Tibial nerve (tissue), 3 donors: ENCODE results near the gene CIT.

Experiments used
- POLR2A ChIP-seq, 2 donors: fragments of 450-650 bp; IDR thresholded peaks; one replicate each; pipeline ENCODE4 v1.6.1; 2017; ENCODE audit warnings: antibody characterized with exemption in 2 of 2, mild to moderate bottlenecking in 2 of 2, moderate library complexity in 2 of 2
- TF ChIP-seq, protein P1 (sequence below), 5 experiments: fragments of 200-600 bp in 3 of 5; fragments of 450-650 bp in 2 of 5; sonication (generic) in 3 of 5; IDR thresholded peaks; one replicate each; pipeline ENCODE4 v1.5.1; 2016 to 2019; ENCODE audit warnings: antibody characterized with exemption in 5 of 5, mild to moderate bottlenecking in 3 of 5, moderate library complexity in 2 of 5

GRCh38 chr12:119807380-119807779 is 69.7 kb downstream of the CIT start:
- TF ChIP-seq, protein P1, sequence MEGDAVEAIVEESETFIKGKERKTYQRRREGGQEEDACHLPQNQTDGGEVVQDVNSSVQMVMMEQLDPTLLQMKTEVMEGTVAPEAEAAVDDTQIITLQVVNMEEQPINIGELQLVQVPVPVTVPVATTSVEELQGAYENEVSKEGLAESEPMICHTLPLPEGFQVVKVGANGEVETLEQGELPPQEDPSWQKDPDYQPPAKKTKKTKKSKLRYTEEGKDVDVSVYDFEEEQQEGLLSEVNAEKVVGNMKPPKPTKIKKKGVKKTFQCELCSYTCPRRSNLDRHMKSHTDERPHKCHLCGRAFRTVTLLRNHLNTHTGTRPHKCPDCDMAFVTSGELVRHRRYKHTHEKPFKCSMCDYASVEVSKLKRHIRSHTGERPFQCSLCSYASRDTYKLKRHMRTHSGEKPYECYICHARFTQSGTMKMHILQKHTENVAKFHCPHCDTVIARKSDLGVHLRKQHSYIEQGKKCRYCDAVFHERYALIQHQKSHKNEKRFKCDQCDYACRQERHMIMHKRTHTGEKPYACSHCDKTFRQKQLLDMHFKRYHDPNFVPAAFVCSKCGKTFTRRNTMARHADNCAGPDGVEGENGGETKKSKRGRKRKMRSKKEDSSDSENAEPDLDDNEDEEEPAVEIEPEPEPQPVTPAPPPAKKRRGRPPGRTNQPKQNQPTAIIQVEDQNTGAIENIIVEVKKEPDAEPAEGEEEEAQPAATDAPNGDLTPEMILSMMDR (IDR thresholded peaks at IDR 0.05) = no peak
- TF ChIP-seq POLR2A (IDR thresholded peaks at IDR 0.05) = no peak
